Measurements from ENCODE around the gene PDE4C. TPM values are rescaled to one million over a fixed set of nuclear protein-coding genes. Genes with fewer than 3 reads are reported as not detected.

PDE4C gene
- total RNA-seq, 2 experiments from 2014 or later, result 1.4 TPM; not detected in 1

DNA sequence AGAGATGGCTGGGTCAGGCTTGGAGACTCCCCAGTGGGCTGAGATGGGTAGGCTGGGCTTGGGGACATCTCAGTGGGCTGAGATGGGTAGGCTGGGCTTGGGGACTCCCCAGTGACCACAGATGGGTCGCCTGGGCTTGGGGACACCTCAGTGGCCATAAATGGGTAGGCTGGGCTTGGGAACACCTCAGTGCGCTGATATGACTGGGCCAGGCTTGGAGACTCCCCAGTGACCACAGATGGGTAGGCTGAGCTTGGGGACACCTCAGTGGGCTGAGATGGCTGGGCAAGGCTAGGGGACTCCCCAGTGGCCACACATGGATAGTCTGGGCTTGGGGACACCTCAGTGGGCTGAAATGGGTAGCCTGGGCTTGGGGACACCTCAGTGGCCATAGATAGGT lies 35.2 kb upstream of the PDE4C start:
- POLR2A ChIA-PET, result interaction anchor here (0.5 to 0.6 kb wide), 2 partner anchors 148 to 619 kb away, joined by 3 read pairs; no protein-coding TSS in a partner anchor
- peaks cover 11% of the 10 kb centered on the region for H3K4me1 ChIP-seq (ENCODE audit: insufficient read depth, low read length, poor library complexity, severe bottlenecking)
- H3K9me3 ChIP-seq (ENCODE audit: low read length), result no peaks in the 10 kb centered on the region
- H4K20me1 ChIP-seq (ENCODE audit: insufficient read depth, low read length), result no peaks in the 10 kb centered on the region
- intact Hi-C loops (cut with micrococcal nuclease; ENCODE audit: unreplicated experiment), result no loop called here
- H3K4me2 ChIP-seq (ENCODE audit: low read length), result no peak overlapping the region
- CTCF ChIA-PET (ENCODE audit: unreplicated experiment), result no interaction called here
- no peak overlapping the region for H2AFZ ChIP-seq (ENCODE audit: low read length)
- no TSS peak for BruUV-seq (replicated peaks)
- no peaks in the 10 kb centered on the region for H3K9me2 ChIP-seq (ENCODE audit: insufficient read depth, low read length)
- DNase-seq (ENCODE audit: low spot score), result no peak
- no peak overlapping the region for H3K27ac ChIP-seq (ENCODE audit: low read depth, low read length, poor library complexity, severe bottlenecking)
- no peaks in the 10 kb centered on the region for H3K36me3 ChIP-seq (ENCODE audit: insufficient read depth, low read length)
- H3K4me3 ChIP-seq (ENCODE audit: low read depth, low read length, poor library complexity, severe bottlenecking), result no peak overlapping the region
- no peak for TF ChIP-seq CTCF (conservative IDR thresholded peaks at IDR 0.05; ENCODE audit: low read length)
- no peak for TF ChIP-seq EZH2phosphoT487 (IDR thresholded peaks at IDR 0.05; ENCODE audit: borderline replicate concordance, low read depth, low read length)
- H3K79me2 ChIP-seq (ENCODE audit: insufficient read depth, low read depth, low read length), result no peaks in the 10 kb centered on the region

DNA sequence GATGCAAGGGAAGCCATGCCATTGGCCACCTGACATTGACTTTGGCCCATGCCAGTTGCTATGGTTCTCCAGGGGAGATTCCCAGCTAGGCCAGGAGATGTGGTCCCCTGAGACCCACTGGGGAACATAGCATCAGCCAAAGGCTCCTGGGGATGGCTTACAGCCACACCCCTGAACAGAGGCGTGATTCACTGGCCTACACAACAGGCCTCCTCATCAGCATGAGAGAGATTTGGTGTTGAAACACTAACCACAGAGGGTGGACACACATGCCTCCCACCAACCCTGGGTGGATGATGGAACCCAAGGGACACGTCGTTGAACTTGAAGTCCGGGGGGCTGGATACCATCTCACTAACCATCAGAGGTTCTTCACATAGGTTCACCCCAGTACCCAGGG lies 33.7 kb upstream of the PDE4C start:
- Histone ChIP-seq H3K4me3 (ENCODE audit: low read depth, low read length, poor library complexity, severe bottlenecking) (no peak overlapping the region), H4K20me1 (ENCODE audit: insufficient read depth, low read length) (no peaks in the 10 kb centered on the region), H3K9me2 (ENCODE audit: insufficient read depth, low read length) (no peaks in the 10 kb centered on the region), H3K4me2 (ENCODE audit: low read length) (no peak overlapping the region), H3K9me3 (ENCODE audit: low read length) (no peaks in the 10 kb centered on the region), H3K27ac (ENCODE audit: low read depth, low read length, poor library complexity, severe bottlenecking) (no peak overlapping the region), H3K36me3 (ENCODE audit: insufficient read depth, low read length) (no peaks in the 10 kb centered on the region), H3K4me1 (ENCODE audit: insufficient read depth, low read length, poor library complexity, severe bottlenecking) (peaks cover 8% of the 10 kb centered on the region), H3K79me2 (ENCODE audit: insufficient read depth, low read depth, low read length) (no peaks in the 10 kb centered on the region), H2AFZ (ENCODE audit: low read length) (no peak overlapping the region)
- no peak for DNase-seq (ENCODE audit: low spot score)
- ChIA-PET CTCF (ENCODE audit: unreplicated experiment) (no interaction called here), POLR2A (interaction anchor here (0.6 kb wide), 1 partner anchor 51 kb away, joined by 4 read pairs; no protein-coding TSS in a partner anchor)
- intact Hi-C loops (cut with micrococcal nuclease; ENCODE audit: unreplicated experiment), result no loop called here
- no TSS peak for BruUV-seq (replicated peaks)
- no peak for TF ChIP-seq EZH2phosphoT487 (IDR thresholded peaks at IDR 0.05; ENCODE audit: borderline replicate concordance, low read depth, low read length)
- TF ChIP-seq CTCF (conservative IDR thresholded peaks at IDR 0.05; ENCODE audit: low read length), result no peak

GRCh38 chr19:18257503-18258470 lies 31.5 kb upstream of the PDE4C start:
- H3K4me2 ChIP-seq (ENCODE audit: low read length), result no peak overlapping the region
- no peaks in the 10 kb centered on the region for H3K79me2 ChIP-seq (ENCODE audit: insufficient read depth, low read depth, low read length)
- no peak overlapping the region for H3K4me3 ChIP-seq (ENCODE audit: low read depth, low read length, poor library complexity, severe bottlenecking)
- no peak overlapping the region for H3K27ac ChIP-seq (ENCODE audit: low read depth, low read length, poor library complexity, severe bottlenecking)
- H3K9me3 ChIP-seq (ENCODE audit: low read length), result no peaks in the 10 kb centered on the region
- DNase-seq (ENCODE audit: low spot score), result no peak
- no peaks in the 10 kb centered on the region for H3K36me3 ChIP-seq (ENCODE audit: insufficient read depth, low read length)
- peaks cover 24% of the 10 kb centered on the region for H3K4me1 ChIP-seq (ENCODE audit: insufficient read depth, low read length, poor library complexity, severe bottlenecking)
- no peaks in the 10 kb centered on the region for H3K9me2 ChIP-seq (ENCODE audit: insufficient read depth, low read length)
- POLR2A ChIA-PET, result no interaction called here
- no peaks in the 10 kb centered on the region for H4K20me1 ChIP-seq (ENCODE audit: insufficient read depth, low read length)
- no TSS peak for BruUV-seq (replicated peaks)
- no peak for TF ChIP-seq EZH2phosphoT487 (IDR thresholded peaks at IDR 0.05; ENCODE audit: borderline replicate concordance, low read depth, low read length)
- no peak for TF ChIP-seq CTCF (conservative IDR thresholded peaks at IDR 0.05; ENCODE audit: low read length)
- intact Hi-C loops (cut with micrococcal nuclease; ENCODE audit: unreplicated experiment), result no loop called here
- H2AFZ ChIP-seq (ENCODE audit: low read length), result no peak overlapping the region
- CTCF ChIA-PET (ENCODE audit: unreplicated experiment), result no interaction called here
